Type B pancreatic cell (in vitro differentiated cells): Measurements from ENCODE around the gene CPNE4. TPM values are rescaled to one million over a fixed set of nuclear protein-coding genes. Genes with fewer than 3 reads are reported as not detected.

ENCODE experiments used
- DNase-seq: peaks from one replicate; pipeline ENCODE4 v3.0.0; 2021; ENCODE audit warnings: mixed read lengths; ENCODE audit not compliant: unreplicated experiment; ENCODE audit errors: extremely low spot score
- H3K27ac Mint-ChIP-seq: 2 replicates; pipeline ENCODE4 v1.8.0; 2021; ENCODE audit warnings: mild to moderate bottlenecking, mixed read lengths
- H3K27me3 Mint-ChIP-seq: 2 replicates; pipeline ENCODE4 v1.8.0; 2021; ENCODE audit warnings: mixed read lengths
- H3K36me3 Mint-ChIP-seq: 2 replicates; pipeline ENCODE4 v1.8.0; 2021; ENCODE audit warnings: mixed read lengths
- H3K4me1 Mint-ChIP-seq: one replicate; pipeline ENCODE4 v1.8.0; 2021; ENCODE audit warnings: mixed read lengths; ENCODE audit not compliant: unreplicated experiment
- H3K4me3 Mint-ChIP-seq: 2 replicates; pipeline ENCODE4 v1.8.0; 2021; ENCODE audit warnings: mild to moderate bottlenecking, mixed read lengths
- H3K9me3 Mint-ChIP-seq: 2 replicates; pipeline ENCODE4 v1.8.0; 2021; ENCODE audit warnings: mixed read lengths
- CTCF ChIP-seq: fragments of 200-600 bp; sonication (generic); conservative IDR thresholded peaks from 2 replicates; pipeline ENCODE4 v1.5.0; 2021; ENCODE audit warnings: antibody characterized with exemption, mild to moderate bottlenecking
- total RNA-seq: library from RNA; stranded (reverse); gene quantifications from 2 replicates; pipeline ENCODE4 v1.2.1, GENCODE V29; 2021; ENCODE audit warnings: low replicate concordance

CPNE4 gene
- total RNA-seq, 1 donor from 2014 or later = 5.2 TPM

- DNase-seq = no peak
- H3K4me3 Mint-ChIP-seq = no peak overlapping the region
- no peaks in the 10 kb centered on the region for H3K36me3 Mint-ChIP-seq
- peaks cover 33% of the 10 kb centered on the region for H3K27me3 Mint-ChIP-seq
- TF ChIP-seq CTCF = no peak
- no peak overlapping the region for H3K27ac Mint-ChIP-seq
- no peaks in the 10 kb centered on the region for H3K4me1 Mint-ChIP-seq
- H3K9me3 Mint-ChIP-seq = no peaks in the 10 kb centered on the region
Observed at GRCh38 chr3:132017137-132017536, 17.7 kb downstream of the CPNE4 start.

- no peaks in the 10 kb centered on the region for H3K4me1 Mint-ChIP-seq
- H3K9me3 Mint-ChIP-seq = no peaks in the 10 kb centered on the region
- H3K27me3 Mint-ChIP-seq = peaks cover 28% of the 10 kb centered on the region
- H3K36me3 Mint-ChIP-seq = no peaks in the 10 kb centered on the region
- no peak for TF ChIP-seq CTCF
- DNase-seq = no peak
- no peak overlapping the region for H3K4me3 Mint-ChIP-seq
- no peak overlapping the region for H3K27ac Mint-ChIP-seq
Observed at GRCh38 chr3:132016061-132017041, 18.5 kb downstream of the CPNE4 start.

DNA sequence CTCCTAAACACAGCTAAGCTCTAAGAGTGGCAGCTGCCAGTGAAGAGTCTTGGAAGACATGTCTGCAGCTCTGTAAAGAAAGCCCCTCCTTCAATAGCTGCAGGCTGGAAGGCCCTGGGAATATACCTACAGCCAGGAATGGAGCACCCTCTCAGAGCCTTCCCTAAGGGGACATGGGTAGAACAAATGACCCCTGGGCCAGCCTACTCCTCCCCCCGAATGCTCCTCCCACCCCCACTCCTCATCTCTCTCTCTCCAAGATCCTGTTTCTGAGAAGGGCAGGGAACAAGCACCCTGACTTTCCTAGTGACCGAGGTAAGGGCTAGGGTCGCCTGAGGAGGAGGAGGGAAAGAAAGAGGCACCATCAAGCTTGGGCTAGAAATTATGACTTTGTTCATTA lies 20.7 kb downstream of the CPNE4 start:
- no peak overlapping the region for H3K27ac Mint-ChIP-seq
- no peaks in the 10 kb centered on the region for H3K36me3 Mint-ChIP-seq
- H3K27me3 Mint-ChIP-seq = peaks cover 13% of the 10 kb centered on the region
- H3K4me1 Mint-ChIP-seq = peaks cover 16% of the 10 kb centered on the region
- no peaks in the 10 kb centered on the region for H3K9me3 Mint-ChIP-seq
- no peak for DNase-seq
- no peak for TF ChIP-seq CTCF
- no peak overlapping the region for H3K4me3 Mint-ChIP-seq

DNA sequence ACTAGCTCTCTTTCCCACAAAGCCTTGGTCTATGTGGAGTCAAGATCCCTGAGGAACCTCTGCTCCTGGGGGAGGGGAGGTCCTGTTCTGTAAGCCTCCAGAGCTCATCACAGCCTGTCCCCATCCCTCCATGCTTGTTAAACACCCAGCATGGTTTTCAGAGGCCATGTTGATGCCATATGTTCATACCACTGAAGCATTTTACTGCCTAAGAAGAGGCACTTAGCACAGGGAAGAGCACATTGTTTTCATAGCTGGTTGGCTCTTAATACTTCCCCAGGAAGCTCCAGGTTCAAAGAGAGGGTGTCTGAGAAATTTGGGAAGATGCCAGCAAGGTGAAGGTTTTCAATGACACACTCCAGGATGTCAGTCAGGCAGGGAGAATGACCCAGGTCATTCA lies 25.6 kb downstream of the CPNE4 start:
- Mint-ChIP-seq H3K4me1 (peaks cover 17% of the 10 kb centered on the region), H3K27ac (no peak overlapping the region), H3K27me3 (peaks cover 4% of the 10 kb centered on the region), H3K36me3 (no peaks in the 10 kb centered on the region), H3K9me3 (no peaks in the 10 kb centered on the region), H3K4me3 (no peak overlapping the region)
- no peak for DNase-seq
- no peak for TF ChIP-seq CTCF

DNA sequence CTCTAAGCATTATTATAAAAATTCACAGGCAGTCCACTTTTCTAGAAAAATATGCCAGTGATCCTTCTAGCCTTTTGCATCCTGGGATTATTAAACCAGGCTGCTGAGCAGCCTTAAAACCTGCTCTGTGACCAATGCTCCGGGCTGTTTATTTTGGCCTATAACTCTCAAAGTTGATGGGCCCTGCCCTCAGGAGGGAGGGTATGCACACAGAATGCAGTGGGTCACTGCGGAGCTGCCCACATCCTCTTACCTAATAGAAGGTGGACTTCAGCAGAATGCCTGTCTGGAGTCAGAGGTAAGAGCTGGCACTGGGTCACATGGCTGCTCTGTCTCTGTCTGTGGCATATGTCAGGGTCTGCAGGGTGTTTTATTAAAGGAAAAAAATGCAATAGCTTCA lies 26.0 kb downstream of the CPNE4 start:
- Mint-ChIP-seq H3K9me3 (no peaks in the 10 kb centered on the region), H3K4me1 (peaks cover 17% of the 10 kb centered on the region), H3K27me3 (peaks cover 4% of the 10 kb centered on the region), H3K27ac (no peak overlapping the region), H3K4me3 (no peak overlapping the region), H3K36me3 (no peaks in the 10 kb centered on the region)
- no peak for TF ChIP-seq CTCF
- no peak for DNase-seq
